MG63 (cell line): ENCODE results near the gene PABPN1. TPM values are rescaled to one million over a fixed set of nuclear protein-coding genes. Genes with fewer than 3 reads are reported as not detected.
"Not testable (repeated sequence)": the region's sequence is repeated elsewhere in the genome, so short reads cannot be mapped to it uniquely, and the experiment has no call there.

Experiments
- DNase-seq: peaks from one replicate; pipeline ENCODE4 v3.0.0-alpha.2; 2020
- H3K27me3 ChIP-seq: fragments of 250-450 bp; sonication (Bioruptor Pico); 2 replicates; pipeline ENCODE4 v1.5.1; 2020; ENCODE audit warnings: mild to moderate bottlenecking, moderate library complexity
- H3K36me3 ChIP-seq: fragments of 250-450 bp; sonication (Bioruptor Pico); 2 replicates; pipeline ENCODE4 v1.5.1; 2020; ENCODE audit warnings: mild to moderate bottlenecking, moderate library complexity
- H3K4me3 ChIP-seq: fragments of 250-450 bp; sonication (Bioruptor Pico); 2 replicates; pipeline ENCODE4 v1.5.1; 2020; ENCODE audit warnings: mild to moderate bottlenecking, moderate library complexity
- H3K9me3 ChIP-seq: fragments of 250-450 bp; sonication (Bioruptor Pico); 2 replicates; pipeline ENCODE4 v1.5.1; 2020; ENCODE audit warnings: mild to moderate bottlenecking, moderate library complexity
- total RNA-seq: library from RNA; depleted of rRNA; stranded (reverse); fragments of >200 nt; shearing (Covaris generic); gene quantifications from 2 replicates; pipeline ENCODE4 v1.2.3, GENCODE V29; 2014; ENCODE audit warnings: low replicate concordance; rRNA removed

PABPN1 gene
- 48.3 and 89.9 TPM in 2 replicates for total RNA-seq

- Histone ChIP-seq H3K36me3 (peaks cover 33% of the 10 kb centered on the region), H3K9me3 (no peaks in the 10 kb centered on the region), H3K4me3 (peak within 1 kb of the TSS; percentile 88), H3K27me3 (no peaks in the 10 kb centered on the region)
- DNase-seq = peak; percentile 97
Observed at GRCh38 chr14:23320584-23321571, at the start of gene PABPN1. Gene PABPN1 (plus strand): TSS chr14:23321457. CDS start chr14:23321470, 13 bp downstream.

- no peak for DNase-seq
- no peak overlapping the region for H3K4me3 ChIP-seq
- no peaks in the 10 kb centered on the region for H3K9me3 ChIP-seq
- H3K27me3 ChIP-seq = no peaks in the 10 kb centered on the region
- H3K36me3 ChIP-seq = no peaks in the 10 kb centered on the region
Observed at GRCh38 chr14:23275412-23275811, 45.8 kb upstream of the PABPN1 start.

GRCh38 chr14:23277189-23277588 lies 44.1 kb upstream of the PABPN1 start:
- Histone ChIP-seq H3K27me3 (no peaks in the 10 kb centered on the region), H3K9me3 (no peaks in the 10 kb centered on the region), H3K4me3 (no peak overlapping the region), H3K36me3 (no peaks in the 10 kb centered on the region)
- DNase-seq = no peak

GRCh38 chr14:23277928-23278327 lies 43.3 kb upstream of the PABPN1 start:
- not testable (repeated sequence) for H3K4me3 ChIP-seq, H3K9me3 ChIP-seq, DNase-seq, H3K27me3 ChIP-seq, H3K36me3 ChIP-seq

- no peak for DNase-seq
- no peaks in the 10 kb centered on the region for H3K36me3 ChIP-seq
- no peaks in the 10 kb centered on the region for H3K9me3 ChIP-seq
- no peak overlapping the region for H3K4me3 ChIP-seq
- H3K27me3 ChIP-seq = no peaks in the 10 kb centered on the region
Observed at GRCh38 chr14:23281247-23281646, 40.0 kb upstream of the PABPN1 start.

GRCh38 chr14:23284654-23285529 lies 36.4 kb upstream of the PABPN1 start:
- no peaks in the 10 kb centered on the region for H3K9me3 ChIP-seq
- no peaks in the 10 kb centered on the region for H3K36me3 ChIP-seq
- H3K27me3 ChIP-seq = no peaks in the 10 kb centered on the region
- DNase-seq = no peak
- peak overlapping the region; percentile 70 for H3K4me3 ChIP-seq

- peak overlapping the region; percentile 70 for H3K4me3 ChIP-seq
- H3K36me3 ChIP-seq = no peaks in the 10 kb centered on the region
- no peaks in the 10 kb centered on the region for H3K27me3 ChIP-seq
- no peaks in the 10 kb centered on the region for H3K9me3 ChIP-seq
- no peak for DNase-seq
Observed at GRCh38 chr14:23285530-23286019, 35.7 kb upstream of the PABPN1 start.

GRCh38 chr14:23286020-23286901 lies 35.0 kb upstream of the PABPN1 start, which contains the start of gene HOMEZ:
Gene HOMEZ (minus strand): TSS chr14:23286132. CDS start chr14:23285952, 180 bp downstream.
- peak; percentile 97 for DNase-seq
- Histone ChIP-seq H3K9me3 (no peaks in the 10 kb centered on the region), H3K36me3 (no peaks in the 10 kb centered on the region), H3K4me3 (peak within 1 kb of the TSS; percentile 70), H3K27me3 (no peaks in the 10 kb centered on the region)

- no peaks in the 10 kb centered on the region for H3K9me3 ChIP-seq
- DNase-seq = no peak
- no peaks in the 10 kb centered on the region for H3K27me3 ChIP-seq
- H3K4me3 ChIP-seq = peak overlapping the region; percentile 70
- no peaks in the 10 kb centered on the region for H3K36me3 ChIP-seq
Observed at GRCh38 chr14:23286902-23287479, 34.3 kb upstream of the PABPN1 start.

GRCh38 chr14:23294734-23295561 lies 26.3 kb upstream of the PABPN1 start:
- Histone ChIP-seq H3K27me3 (no peaks in the 10 kb centered on the region), H3K4me3 (no peak overlapping the region), H3K9me3 (no peaks in the 10 kb centered on the region), H3K36me3 (no peaks in the 10 kb centered on the region; the same call in 1 of the 2 replicates)
- DNase-seq = peak; percentile 7

GRCh38 chr14:23296012-23296777 lies 25.1 kb upstream of the PABPN1 start:
- H3K36me3 ChIP-seq = no peaks in the 10 kb centered on the region; the same call in 1 of the 2 replicates
- no peak overlapping the region for H3K4me3 ChIP-seq
- no peaks in the 10 kb centered on the region for H3K9me3 ChIP-seq
- H3K27me3 ChIP-seq = no peaks in the 10 kb centered on the region
- DNase-seq = no peak

- H3K4me3 ChIP-seq = no peak overlapping the region
- no peaks in the 10 kb centered on the region for H3K9me3 ChIP-seq
- H3K36me3 ChIP-seq = no peaks in the 10 kb centered on the region; the same call in 1 of the 2 replicates
- no peaks in the 10 kb centered on the region for H3K27me3 ChIP-seq
- no peak for DNase-seq
Observed at GRCh38 chr14:23297096-23297495, 24.2 kb upstream of the PABPN1 start.

GRCh38 chr14:23297611-23298277 lies 23.5 kb upstream of the PABPN1 start:
- Histone ChIP-seq H3K9me3 (no peaks in the 10 kb centered on the region), H3K27me3 (no peaks in the 10 kb centered on the region), H3K36me3 (no peaks in the 10 kb centered on the region; the same call in 1 of the 2 replicates), H3K4me3 (no peak overlapping the region)
- DNase-seq = no peak
